ENCODE measurements around the gene FARS2.

FARS2 gene

DNA sequence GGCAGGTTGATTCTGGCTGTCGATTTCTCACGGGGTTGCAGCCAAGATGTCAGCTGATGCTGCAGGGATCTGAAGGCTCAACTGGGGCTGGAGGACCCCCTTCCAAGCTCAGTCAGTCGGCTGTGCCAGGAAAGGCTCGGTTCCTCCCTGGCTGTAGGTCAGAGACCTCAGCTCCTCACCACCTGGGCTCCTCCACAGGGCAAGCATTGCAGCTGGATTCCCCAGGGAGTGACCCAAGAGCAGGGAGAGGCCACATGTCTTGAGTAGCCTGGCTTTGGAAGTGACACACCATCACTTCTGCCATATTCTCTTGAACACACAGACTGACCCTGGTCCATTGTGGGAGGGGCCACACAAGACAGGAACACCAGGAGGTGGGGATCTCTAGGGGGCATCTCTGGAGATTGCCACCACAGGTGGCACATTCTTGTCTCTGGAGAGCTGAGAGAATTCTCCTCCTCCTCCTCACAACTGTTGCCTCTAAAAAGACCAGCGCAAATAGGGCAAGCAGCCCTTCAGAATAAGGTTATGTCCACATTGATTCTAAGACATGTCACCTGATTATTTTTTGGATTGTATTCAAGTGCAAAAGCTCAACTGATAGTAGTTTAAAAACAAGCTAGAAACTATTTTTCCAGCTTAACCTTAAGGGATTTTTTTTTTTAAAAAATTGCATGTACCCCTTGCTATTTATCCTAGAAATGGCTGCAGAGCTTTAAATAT is 474.9 kb downstream of the FARS2 start:
- no peaks in the 10 kb centered on the region for H3K27me3 ChIP-seq (replicated peaks in 2 of 5; ENCODE audit: control insufficient read depth in 4 of 5, insufficient read depth in 5 of 5, low read length in 4 of 5)
- no peak for DNase-seq
- 53% methylated on average over 4 of the region's 5 CpGs for WGBS (ENCODE audit: insufficient coverage)
- no peak overlapping the region for H3K27ac ChIP-seq (ENCODE audit: insufficient read depth in 1 of 2, low read depth in 1 of 2, low read length in 2 of 2, poor library complexity in 1 of 2, severe bottlenecking in 2 of 2)
- no peak overlapping the region for H3K4me3 ChIP-seq (ENCODE audit: control insufficient read depth in 1 of 7, extremely low read depth in 1 of 7, insufficient read depth in 4 of 7, low read depth in 2 of 7, low read length in 6 of 7)
- no peaks in the 10 kb centered on the region for H3K36me3 ChIP-seq (ENCODE audit: control insufficient read depth in 4 of 4, insufficient read depth in 4 of 4, low read length in 3 of 4)
- H3K4me1 ChIP-seq (ENCODE audit: control extremely low read depth in 1 of 4, control insufficient read depth in 4 of 4, insufficient read depth in 4 of 4, low read length in 3 of 4), result no peaks in the 10 kb centered on the region
- ChIA-PET CTCF (interaction anchor here (1.9 kb wide), 1 partner anchor 12 kb away, joined by 4 read pairs; no protein-coding TSS in a partner anchor), POLR2A (no interaction called here)
- no peaks in the 10 kb centered on the region for H3K9me3 ChIP-seq (ENCODE audit: control extremely low read depth in 1 of 5, control insufficient read depth in 4 of 5, insufficient read depth in 2 of 5, low read depth in 1 of 5, low read length in 4 of 5)

DNA sequence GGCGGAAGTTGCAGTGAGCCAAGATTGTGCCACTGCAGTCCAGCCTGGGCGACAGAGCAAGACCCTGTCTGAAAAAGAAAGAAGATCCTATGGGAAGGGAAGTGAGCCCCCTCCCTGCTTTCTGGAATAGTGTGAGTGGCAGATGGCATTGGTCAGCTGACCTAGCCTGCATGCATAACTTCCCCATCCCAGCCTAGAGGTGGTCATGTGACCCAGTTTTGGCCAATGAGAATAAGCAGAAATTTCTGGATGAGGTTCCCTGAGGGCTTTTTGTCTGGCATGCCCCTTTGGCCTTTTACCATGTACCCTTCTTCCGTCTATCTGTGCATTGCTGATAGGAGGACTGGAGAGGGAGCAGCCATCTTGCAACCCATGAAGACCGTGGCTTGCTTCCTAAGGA is 476.1 kb downstream of the FARS2 start:
- no peak overlapping the region for H3K4me3 ChIP-seq (ENCODE audit: control insufficient read depth in 1 of 7, extremely low read depth in 1 of 7, insufficient read depth in 4 of 7, low read depth in 2 of 7, low read length in 6 of 7)
- 100% methylated on average over 3 of the region's 4 CpGs for WGBS (ENCODE audit: insufficient coverage)
- POLR2A ChIA-PET, result no interaction called here
- H3K36me3 ChIP-seq (ENCODE audit: control insufficient read depth in 4 of 4, insufficient read depth in 4 of 4, low read length in 3 of 4), result peaks cover 0 to 3% (median 0%) of the 10 kb centered on the region in 4 experiments
- no peaks in the 10 kb centered on the region for H3K27me3 ChIP-seq (replicated peaks in 2 of 5; ENCODE audit: control insufficient read depth in 4 of 5, insufficient read depth in 5 of 5, low read length in 4 of 5)
- no peak for DNase-seq
- no peak overlapping the region for H3K27ac ChIP-seq (ENCODE audit: insufficient read depth in 1 of 2, low read depth in 1 of 2, low read length in 2 of 2, poor library complexity in 1 of 2, severe bottlenecking in 2 of 2)
- CTCF ChIA-PET, result no interaction called here
- H3K4me1 ChIP-seq (ENCODE audit: control extremely low read depth in 1 of 4, control insufficient read depth in 4 of 4, insufficient read depth in 4 of 4, low read length in 3 of 4), result no peaks in the 10 kb centered on the region
- no peaks in the 10 kb centered on the region for H3K9me3 ChIP-seq (ENCODE audit: control extremely low read depth in 1 of 5, control insufficient read depth in 4 of 5, insufficient read depth in 2 of 5, low read depth in 1 of 5, low read length in 4 of 5)

GRCh38 chr6:5738211-5738610 is 476.9 kb downstream of the FARS2 start:
- peaks cover 0 to 4% (median 0%) of the 10 kb centered on the region in 4 experiments for H3K4me1 ChIP-seq (ENCODE audit: control extremely low read depth in 1 of 4, control insufficient read depth in 4 of 4, insufficient read depth in 4 of 4, low read length in 3 of 4)
- DNase-seq, result no peak
- no peak overlapping the region for H3K27ac ChIP-seq (ENCODE audit: insufficient read depth in 1 of 2, low read depth in 1 of 2, low read length in 2 of 2, poor library complexity in 1 of 2, severe bottlenecking in 2 of 2)
- no peaks in the 10 kb centered on the region for H3K27me3 ChIP-seq (replicated peaks in 2 of 5; ENCODE audit: control insufficient read depth in 4 of 5, insufficient read depth in 5 of 5, low read length in 4 of 5)
- no CpG with 5 or more reads among the region's 1 CpG for WGBS (ENCODE audit: insufficient coverage)
- ChIA-PET POLR2A (no interaction called here), CTCF (no interaction called here)
- H3K9me3 ChIP-seq (ENCODE audit: control extremely low read depth in 1 of 5, control insufficient read depth in 4 of 5, insufficient read depth in 2 of 5, low read depth in 1 of 5, low read length in 4 of 5), result no peaks in the 10 kb centered on the region
- peaks cover 0 to 3% (median 0%) of the 10 kb centered on the region in 4 experiments for H3K36me3 ChIP-seq (ENCODE audit: control insufficient read depth in 4 of 4, insufficient read depth in 4 of 4, low read length in 3 of 4)
- H3K4me3 ChIP-seq (ENCODE audit: control insufficient read depth in 1 of 7, extremely low read depth in 1 of 7, insufficient read depth in 4 of 7, low read depth in 2 of 7, low read length in 6 of 7), result no peak overlapping the region

GRCh38 chr6:5744497-5744896 is 483.2 kb downstream of the FARS2 start:
- Histone ChIP-seq H3K27me3 (replicated peaks in 2 of 5; ENCODE audit: control insufficient read depth in 4 of 5, insufficient read depth in 5 of 5, low read length in 4 of 5) (no peaks in the 10 kb centered on the region), H3K4me3 (ENCODE audit: control insufficient read depth in 1 of 7, extremely low read depth in 1 of 7, insufficient read depth in 4 of 7, low read depth in 2 of 7, low read length in 6 of 7) (no peak overlapping the region), H3K9me3 (ENCODE audit: control extremely low read depth in 1 of 5, control insufficient read depth in 4 of 5, insufficient read depth in 2 of 5, low read depth in 1 of 5, low read length in 4 of 5) (no peaks in the 10 kb centered on the region), H3K4me1 (ENCODE audit: control extremely low read depth in 1 of 4, control insufficient read depth in 4 of 4, insufficient read depth in 4 of 4, low read length in 3 of 4) (peaks cover 0 to 4% (median 0%) of the 10 kb centered on the region in 4 experiments), H3K36me3 (ENCODE audit: control insufficient read depth in 4 of 4, insufficient read depth in 4 of 4, low read length in 3 of 4) (peaks cover 0 to 3% (median 0%) of the 10 kb centered on the region in 4 experiments), H3K27ac (ENCODE audit: insufficient read depth in 1 of 2, low read depth in 1 of 2, low read length in 2 of 2, poor library complexity in 1 of 2, severe bottlenecking in 2 of 2) (no peak overlapping the region)
- ChIA-PET CTCF (interaction anchor here (0.6 kb wide), 1 partner anchor 90 kb away, joined by 3 read pairs; no protein-coding TSS in a partner anchor), POLR2A (no interaction called here)
- DNase-seq, result no peak
- WGBS (ENCODE audit: insufficient coverage), result 95% methylated on average over 3 of the region's 5 CpGs

DNA sequence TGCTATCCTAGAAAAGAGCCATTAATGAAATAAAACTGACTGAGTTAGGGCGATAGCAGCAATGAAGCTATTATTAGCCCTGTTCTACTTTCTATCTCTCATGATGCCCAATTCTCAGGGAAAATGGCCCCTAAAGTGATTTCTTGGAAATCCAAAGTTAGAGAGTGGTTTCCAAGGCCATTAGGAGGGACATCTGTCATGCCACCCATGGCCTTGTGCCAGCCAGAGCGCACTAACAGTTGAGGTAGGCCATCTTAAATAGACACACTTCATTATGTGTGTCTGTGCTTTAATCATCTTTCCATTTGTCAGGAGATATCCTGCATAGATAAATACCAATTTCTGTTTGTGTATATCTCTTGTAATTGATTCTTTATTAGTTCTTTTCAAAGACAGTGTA is 483.8 kb downstream of the FARS2 start:
- DNase-seq, result no peak
- no peak overlapping the region for H3K4me3 ChIP-seq (ENCODE audit: control insufficient read depth in 1 of 7, extremely low read depth in 1 of 7, insufficient read depth in 4 of 7, low read depth in 2 of 7, low read length in 6 of 7)
- H3K27me3 ChIP-seq (replicated peaks in 2 of 5; ENCODE audit: control insufficient read depth in 4 of 5, insufficient read depth in 5 of 5, low read length in 4 of 5), result no peaks in the 10 kb centered on the region
- ChIA-PET POLR2A (no interaction called here), CTCF (no interaction called here)
- H3K9me3 ChIP-seq (ENCODE audit: control extremely low read depth in 1 of 5, control insufficient read depth in 4 of 5, insufficient read depth in 2 of 5, low read depth in 1 of 5, low read length in 4 of 5), result no peaks in the 10 kb centered on the region
- peaks cover 0 to 3% (median 0%) of the 10 kb centered on the region in 4 experiments for H3K36me3 ChIP-seq (ENCODE audit: control insufficient read depth in 4 of 4, insufficient read depth in 4 of 4, low read length in 3 of 4)
- no peak overlapping the region for H3K27ac ChIP-seq (ENCODE audit: insufficient read depth in 1 of 2, low read depth in 1 of 2, low read length in 2 of 2, poor library complexity in 1 of 2, severe bottlenecking in 2 of 2)
- peaks cover 0 to 4% (median 0%) of the 10 kb centered on the region in 4 experiments for H3K4me1 ChIP-seq (ENCODE audit: control extremely low read depth in 1 of 4, control insufficient read depth in 4 of 4, insufficient read depth in 4 of 4, low read length in 3 of 4)
- 100% methylated on average over 1 of the region's 2 CpGs for WGBS (ENCODE audit: insufficient coverage)

GRCh38 chr6:5746053-5746758 is 484.9 kb downstream of the FARS2 start:
- Histone ChIP-seq H3K9me3 (ENCODE audit: control extremely low read depth in 1 of 5, control insufficient read depth in 4 of 5, insufficient read depth in 2 of 5, low read depth in 1 of 5, low read length in 4 of 5) (no peaks in the 10 kb centered on the region), H3K4me3 (ENCODE audit: control insufficient read depth in 1 of 7, extremely low read depth in 1 of 7, insufficient read depth in 4 of 7, low read depth in 2 of 7, low read length in 6 of 7) (no peak overlapping the region), H3K36me3 (ENCODE audit: control insufficient read depth in 4 of 4, insufficient read depth in 4 of 4, low read length in 3 of 4) (peaks cover 0 to 3% (median 0%) of the 10 kb centered on the region in 4 experiments), H3K27me3 (replicated peaks in 2 of 5; ENCODE audit: control insufficient read depth in 4 of 5, insufficient read depth in 5 of 5, low read length in 4 of 5) (no peaks in the 10 kb centered on the region), H3K4me1 (ENCODE audit: control extremely low read depth in 1 of 4, control insufficient read depth in 4 of 4, insufficient read depth in 4 of 4, low read length in 3 of 4) (peaks cover 0 to 4% (median 0%) of the 10 kb centered on the region in 4 experiments), H3K27ac (ENCODE audit: insufficient read depth in 1 of 2, low read depth in 1 of 2, low read length in 2 of 2, poor library complexity in 1 of 2, severe bottlenecking in 2 of 2) (no peak overlapping the region)
- CTCF ChIA-PET, result no interaction called here
- WGBS (ENCODE audit: insufficient coverage), result 98% methylated on average over 9 of the region's 12 CpGs
- POLR2A ChIA-PET, result no interaction called here
- no peak for DNase-seq

GRCh38 chr6:5746759-5747130 is 485.4 kb downstream of the FARS2 start:
- DNase-seq, result no peak
- Histone ChIP-seq H3K27ac (ENCODE audit: insufficient read depth in 1 of 2, low read depth in 1 of 2, low read length in 2 of 2, poor library complexity in 1 of 2, severe bottlenecking in 2 of 2) (no peak overlapping the region), H3K4me3 (ENCODE audit: control insufficient read depth in 1 of 7, extremely low read depth in 1 of 7, insufficient read depth in 4 of 7, low read depth in 2 of 7, low read length in 6 of 7) (no peak overlapping the region), H3K4me1 (ENCODE audit: control extremely low read depth in 1 of 4, control insufficient read depth in 4 of 4, insufficient read depth in 4 of 4, low read length in 3 of 4) (peaks cover 0 to 4% (median 0%) of the 10 kb centered on the region in 4 experiments), H3K9me3 (ENCODE audit: control extremely low read depth in 1 of 5, control insufficient read depth in 4 of 5, insufficient read depth in 2 of 5, low read depth in 1 of 5, low read length in 4 of 5) (no peaks in the 10 kb centered on the region), H3K36me3 (ENCODE audit: control insufficient read depth in 4 of 4, insufficient read depth in 4 of 4, low read length in 3 of 4) (peaks cover 0 to 3% (median 0%) of the 10 kb centered on the region in 4 experiments), H3K27me3 (replicated peaks in 2 of 5; ENCODE audit: control insufficient read depth in 4 of 5, insufficient read depth in 5 of 5, low read length in 4 of 5) (no peaks in the 10 kb centered on the region)
- ChIA-PET CTCF (no interaction called here), POLR2A (no interaction called here)
- 91% methylated on average over 3 of the region's 3 CpGs for WGBS (ENCODE audit: insufficient coverage)
